Activated naive CD4-positive, alpha-beta T cell treated with anti-CD3 and anti-CD28 coated beads, Interleukin-2, amount 50 U/mL, for 24 hours (primary cell): Measurements from ENCODE around the gene GPR52.
A peak's percentile ranks its signal among the peaks of the same experiment; 100 is the strongest.
"Not testable (repeated sequence)": the region's sequence is repeated elsewhere in the genome, so short reads cannot be mapped to it uniquely, and the experiment has no call there.

Source experiments
- H3K27ac Mint-ChIP-seq: one replicate; pipeline ENCODE4 v1.8.0; 2021; ENCODE audit warnings: mild to moderate bottlenecking, mixed read lengths
- H3K27me3 Mint-ChIP-seq: one replicate; pipeline ENCODE4 v1.8.0; 2021; ENCODE audit warnings: mixed read lengths
- H3K36me3 Mint-ChIP-seq: one replicate; pipeline ENCODE4 v1.8.0; 2021; ENCODE audit warnings: mixed read lengths
- H3K4me1 Mint-ChIP-seq: one replicate; pipeline ENCODE4 v1.8.0; 2021; ENCODE audit warnings: mixed read lengths
- H3K4me3 Mint-ChIP-seq: one replicate; pipeline ENCODE4 v1.8.0; 2021; ENCODE audit warnings: mild to moderate bottlenecking, mixed read lengths
- H3K9me3 Mint-ChIP-seq: one replicate; pipeline ENCODE4 v1.8.0; 2021; ENCODE audit warnings: mixed read lengths

GPR52 gene

DNA sequence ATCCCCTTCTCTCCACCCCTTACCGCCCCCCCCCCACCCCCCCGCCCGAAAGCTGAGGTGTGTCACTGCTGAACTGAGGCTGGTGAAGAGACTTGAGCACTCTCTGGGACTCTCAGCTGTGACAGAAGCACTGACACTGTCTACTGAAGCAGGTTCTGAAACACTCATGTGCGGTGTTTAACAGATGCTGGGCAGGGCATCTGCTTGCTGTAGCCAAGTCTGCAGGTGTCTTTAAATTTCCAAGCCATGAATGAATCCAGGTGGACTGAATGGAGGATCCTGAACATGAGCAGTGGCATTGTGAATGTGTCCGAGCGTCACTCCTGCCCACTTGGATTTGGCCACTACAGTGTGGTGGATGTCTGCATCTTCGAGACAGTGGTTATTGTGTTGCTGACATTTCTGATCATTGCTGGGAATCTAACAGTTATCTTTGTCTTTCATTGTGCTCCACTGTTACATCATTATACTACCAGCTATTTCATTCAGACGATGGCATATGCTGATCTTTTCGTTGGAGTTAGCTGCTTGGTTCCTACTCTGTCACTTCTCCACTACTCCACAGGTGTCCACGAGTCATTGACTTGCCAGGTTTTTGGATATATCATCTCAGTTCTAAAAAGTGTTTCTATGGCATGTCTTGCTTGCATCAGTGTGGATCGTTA lies at the start of gene GPR52:
Gene GPR52 (plus strand): TSS at position 99 of the 665 bp plus-strand sequence. CDS start 148 bp downstream, at position 247.
- Mint-ChIP-seq H3K9me3 (no peaks in the 10 kb centered on the region), H3K36me3 (peaks cover 8% of the 10 kb centered on the region), H3K4me1 (no peaks in the 10 kb centered on the region), H3K27ac (no peak within 1 kb of the TSS), H3K27me3 (no peaks in the 10 kb centered on the region), H3K4me3 (no peak within 1 kb of the TSS)

- Mint-ChIP-seq H3K9me3 (peaks cover 10% of the 10 kb centered on the region), H3K27ac (no peak overlapping the region), H3K27me3 (no peaks in the 10 kb centered on the region), H3K4me1 (no peaks in the 10 kb centered on the region), H3K36me3 (peaks cover 37% of the 10 kb centered on the region), H3K4me3 (no peak overlapping the region)
Measured at GRCh38 chr1:174398246-174398645, 49.5 kb upstream of the GPR52 start.

GRCh38 chr1:174399211-174399610 lies 48.6 kb upstream of the GPR52 start:
- Mint-ChIP-seq H3K27ac (no peak overlapping the region), H3K4me1 (no peaks in the 10 kb centered on the region), H3K27me3 (no peaks in the 10 kb centered on the region), H3K4me3 (no peak overlapping the region), H3K9me3 (peaks cover 10% of the 10 kb centered on the region), H3K36me3 (peaks cover 38% of the 10 kb centered on the region)

- Mint-ChIP-seq H3K4me1 (no peaks in the 10 kb centered on the region), H3K36me3 (peaks cover 40% of the 10 kb centered on the region), H3K4me3 (no peak overlapping the region), H3K27ac (no peak overlapping the region), H3K27me3 (no peaks in the 10 kb centered on the region), H3K9me3 (peaks cover 10% of the 10 kb centered on the region)
Measured at GRCh38 chr1:174401075-174401474, 46.7 kb upstream of the GPR52 start.

GRCh38 chr1:174405219-174405618 lies 42.5 kb upstream of the GPR52 start:
- Mint-ChIP-seq H3K27ac (no peak overlapping the region), H3K4me3 (no peak overlapping the region), H3K36me3 (peaks cover 29% of the 10 kb centered on the region), H3K4me1 (no peaks in the 10 kb centered on the region), H3K27me3 (no peaks in the 10 kb centered on the region), H3K9me3 (peaks cover 6% of the 10 kb centered on the region)

DNA sequence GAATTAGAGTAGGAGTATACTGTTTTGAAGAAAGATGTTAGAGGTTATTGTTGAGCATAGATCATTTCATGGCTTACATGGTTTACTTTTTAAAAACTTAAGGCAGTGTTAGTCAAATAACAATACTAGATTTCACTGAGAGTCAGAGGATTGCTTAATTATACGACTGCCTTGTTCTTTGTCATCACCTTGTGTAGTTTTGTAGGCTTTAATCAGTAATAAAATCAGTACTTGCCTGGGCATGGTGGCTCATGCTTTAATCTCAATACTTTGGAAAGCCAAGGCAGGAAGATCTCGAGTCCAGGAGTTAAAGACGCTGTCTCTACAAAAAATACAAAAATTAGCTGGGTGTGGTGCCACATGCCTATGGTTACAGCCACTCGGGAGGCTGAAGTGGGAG lies 41.3 kb upstream of the GPR52 start:
- H3K4me1 Mint-ChIP-seq: peaks cover 8% of the 10 kb centered on the region
- peaks cover 27% of the 10 kb centered on the region for H3K36me3 Mint-ChIP-seq
- H3K9me3 Mint-ChIP-seq: peaks cover 2% of the 10 kb centered on the region
- H3K27me3 Mint-ChIP-seq: no peaks in the 10 kb centered on the region
- H3K4me3 Mint-ChIP-seq: no peak overlapping the region
- H3K27ac Mint-ChIP-seq: no peak overlapping the region

DNA sequence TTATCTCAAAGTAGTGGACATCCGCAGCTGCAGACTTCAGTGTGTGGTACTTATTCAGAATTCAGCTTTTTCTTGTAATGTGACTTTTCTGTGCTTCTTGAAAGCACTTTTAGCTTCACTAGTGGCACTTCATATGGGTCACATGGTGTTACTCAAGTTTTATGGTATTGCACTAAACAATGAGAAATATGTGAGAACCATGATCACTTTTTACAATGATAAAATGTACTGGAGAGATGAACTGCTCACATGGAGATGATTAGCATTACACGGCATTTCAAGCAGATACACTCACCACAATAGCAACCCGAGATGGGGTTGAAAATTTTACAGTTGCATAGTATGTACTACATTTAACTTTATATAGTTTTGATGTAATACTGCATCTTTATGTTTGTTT lies 40.1 kb upstream of the GPR52 start:
- peaks cover 5% of the 10 kb centered on the region for H3K9me3 Mint-ChIP-seq
- no peaks in the 10 kb centered on the region for H3K27me3 Mint-ChIP-seq
- no peak overlapping the region for H3K4me3 Mint-ChIP-seq
- peaks cover 20% of the 10 kb centered on the region for H3K4me1 Mint-ChIP-seq
- peaks cover 28% of the 10 kb centered on the region for H3K36me3 Mint-ChIP-seq
- H3K27ac Mint-ChIP-seq: no peak overlapping the region

- no peaks in the 10 kb centered on the region for H3K27me3 Mint-ChIP-seq
- peaks cover 25% of the 10 kb centered on the region for H3K36me3 Mint-ChIP-seq
- H3K27ac Mint-ChIP-seq: no peak overlapping the region
- peaks cover 24% of the 10 kb centered on the region for H3K4me1 Mint-ChIP-seq
- no peak overlapping the region for H3K4me3 Mint-ChIP-seq
- peaks cover 5% of the 10 kb centered on the region for H3K9me3 Mint-ChIP-seq
Measured at GRCh38 chr1:174408146-174408545, 39.6 kb upstream of the GPR52 start.

GRCh38 chr1:174409801-174410200 lies 38.0 kb upstream of the GPR52 start:
- peaks cover 36% of the 10 kb centered on the region for H3K4me1 Mint-ChIP-seq
- not testable (repeated sequence) for H3K4me3 Mint-ChIP-seq, H3K27ac Mint-ChIP-seq, H3K27me3 Mint-ChIP-seq, H3K9me3 Mint-ChIP-seq
- H3K36me3 Mint-ChIP-seq: peaks cover 21% of the 10 kb centered on the region

DNA sequence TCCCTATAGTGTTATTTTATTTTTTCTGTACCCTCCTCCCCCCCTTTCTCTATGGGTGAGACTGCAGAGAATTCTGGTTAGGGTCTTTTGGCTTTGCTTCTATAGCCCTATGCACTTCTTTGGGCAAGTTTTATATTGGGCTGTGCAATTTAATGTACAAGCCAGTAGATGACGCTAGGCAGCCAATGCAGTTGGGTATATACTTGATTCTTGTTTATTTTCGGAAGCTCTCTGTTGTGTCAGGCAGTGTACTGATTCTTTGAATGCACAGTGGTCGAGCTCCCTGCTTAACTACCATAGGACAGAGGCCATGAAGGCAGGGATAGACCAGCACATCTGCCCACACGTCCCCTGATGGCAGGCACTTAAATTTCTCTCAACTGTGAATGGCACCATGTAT lies 34.1 kb upstream of the GPR52 start:
- peaks cover 16% of the 10 kb centered on the region for H3K36me3 Mint-ChIP-seq
- H3K27me3 Mint-ChIP-seq: no peaks in the 10 kb centered on the region
- H3K9me3 Mint-ChIP-seq: peaks cover 5% of the 10 kb centered on the region
- peaks cover 42% of the 10 kb centered on the region for H3K4me1 Mint-ChIP-seq
- no peak overlapping the region for H3K4me3 Mint-ChIP-seq
- no peak overlapping the region for H3K27ac Mint-ChIP-seq

GRCh38 chr1:174414203-174414602 lies 33.6 kb upstream of the GPR52 start:
- Mint-ChIP-seq H3K4me1 (peaks cover 45% of the 10 kb centered on the region), H3K27me3 (no peaks in the 10 kb centered on the region), H3K9me3 (peaks cover 5% of the 10 kb centered on the region), H3K36me3 (peaks cover 12% of the 10 kb centered on the region), H3K4me3 (peak overlapping the region; percentile 19), H3K27ac (no peak overlapping the region)

- H3K9me3 Mint-ChIP-seq: peaks cover 5% of the 10 kb centered on the region
- no peak overlapping the region for H3K4me3 Mint-ChIP-seq
- H3K4me1 Mint-ChIP-seq: peaks cover 52% of the 10 kb centered on the region
- no peak overlapping the region for H3K27ac Mint-ChIP-seq
- no peaks in the 10 kb centered on the region for H3K27me3 Mint-ChIP-seq
- H3K36me3 Mint-ChIP-seq: peaks cover 11% of the 10 kb centered on the region
Measured at GRCh38 chr1:174415506-174415905, 32.3 kb upstream of the GPR52 start.

DNA sequence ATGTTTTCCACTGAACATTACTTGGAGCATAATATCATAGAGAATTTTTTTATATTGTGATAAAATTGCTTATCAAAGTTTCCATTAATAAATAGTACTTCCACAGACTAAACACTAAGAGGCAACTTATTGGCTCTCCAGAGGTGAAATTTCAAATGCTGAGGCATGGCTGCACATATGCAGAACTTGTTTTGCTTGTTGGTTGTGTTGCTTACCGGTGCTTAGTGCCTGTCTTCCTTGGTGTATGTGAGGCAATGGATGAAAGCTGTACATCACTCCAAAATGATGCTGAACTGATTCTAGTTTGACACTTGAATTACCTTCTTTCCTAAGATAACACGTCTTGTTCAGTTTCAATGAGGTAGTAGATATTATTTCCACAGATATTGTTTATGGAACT lies 29.8 kb upstream of the GPR52 start:
- Mint-ChIP-seq H3K4me1 (peaks cover 29% of the 10 kb centered on the region), H3K9me3 (no peaks in the 10 kb centered on the region), H3K4me3 (no peak overlapping the region), H3K27ac (no peak overlapping the region), H3K36me3 (peaks cover 8% of the 10 kb centered on the region), H3K27me3 (no peaks in the 10 kb centered on the region)

DNA sequence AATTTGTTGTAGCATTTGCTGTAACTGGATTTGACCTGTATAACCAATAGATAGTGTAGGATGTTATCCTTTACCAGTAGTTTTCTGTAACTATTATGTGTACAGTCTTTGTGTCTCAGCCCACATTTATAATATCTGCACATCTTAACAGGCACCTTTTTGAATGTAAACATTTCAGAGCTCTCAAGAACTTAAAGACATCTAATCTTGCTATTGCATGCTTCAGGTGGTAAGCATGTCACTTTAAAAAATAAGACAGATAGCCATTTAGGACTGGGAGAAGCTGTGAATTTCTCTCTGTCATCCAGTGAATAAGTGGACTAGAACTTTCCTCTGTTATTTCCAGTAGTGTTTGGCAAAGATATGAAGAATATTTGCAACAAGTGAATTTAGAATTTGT lies 22.6 kb upstream of the GPR52 start:
- no peaks in the 10 kb centered on the region for H3K27me3 Mint-ChIP-seq
- no peaks in the 10 kb centered on the region for H3K9me3 Mint-ChIP-seq
- no peak overlapping the region for H3K4me3 Mint-ChIP-seq
- peaks cover 3% of the 10 kb centered on the region for H3K4me1 Mint-ChIP-seq
- H3K36me3 Mint-ChIP-seq: peaks cover 6% of the 10 kb centered on the region
- H3K27ac Mint-ChIP-seq: no peak overlapping the region

GRCh38 chr1:174426153-174426552 lies 21.6 kb upstream of the GPR52 start:
- H3K9me3 Mint-ChIP-seq: no peaks in the 10 kb centered on the region
- H3K4me3 Mint-ChIP-seq: no peak overlapping the region
- H3K27ac Mint-ChIP-seq: no peak overlapping the region
- H3K4me1 Mint-ChIP-seq: peaks cover 3% of the 10 kb centered on the region
- H3K27me3 Mint-ChIP-seq: no peaks in the 10 kb centered on the region
- H3K36me3 Mint-ChIP-seq: peaks cover 5% of the 10 kb centered on the region

- H3K4me3 Mint-ChIP-seq: no peak overlapping the region
- no peaks in the 10 kb centered on the region for H3K9me3 Mint-ChIP-seq
- H3K27me3 Mint-ChIP-seq: no peaks in the 10 kb centered on the region
- H3K4me1 Mint-ChIP-seq: peaks cover 3% of the 10 kb centered on the region
- H3K36me3 Mint-ChIP-seq: peaks cover 2% of the 10 kb centered on the region
- no peak overlapping the region for H3K27ac Mint-ChIP-seq
Measured at GRCh38 chr1:174428033-174428432, 19.7 kb upstream of the GPR52 start.

- H3K4me3 Mint-ChIP-seq: no peak overlapping the region
- no peaks in the 10 kb centered on the region for H3K9me3 Mint-ChIP-seq
- peaks cover under 1% of the 10 kb centered on the region for H3K4me1 Mint-ChIP-seq
- H3K36me3 Mint-ChIP-seq: peaks cover 2% of the 10 kb centered on the region
- no peaks in the 10 kb centered on the region for H3K27me3 Mint-ChIP-seq
- H3K27ac Mint-ChIP-seq: no peak overlapping the region
Measured at GRCh38 chr1:174428739-174429138, 19.0 kb upstream of the GPR52 start.
